Fibroblast of pulmonary artery (primary cell): ENCODE results near the gene GAD1.

Experiments used
- DNase-seq: peaks from one replicate; pipeline ENCODE4 v3.0.0-alpha.2; 2010; ENCODE audit warnings: low read depth
- H3K4me3 ChIP-seq: replicated peaks from 2 replicates; pipeline ENCODE4 v1.5.1; 2011; ENCODE audit warnings: low read depth, mild to moderate bottlenecking, control low read depth, low read length, moderate library complexity
- TF ChIP-seq, protein P1 (sequence below): IDR thresholded peaks from 2 replicates; pipeline ENCODE4 v1.5.1; 2011; ENCODE audit warnings: mild to moderate bottlenecking, control low read depth, low read length, inconsistent platforms; ENCODE audit errors: missing control alignments

Gene GAD1

DNA sequence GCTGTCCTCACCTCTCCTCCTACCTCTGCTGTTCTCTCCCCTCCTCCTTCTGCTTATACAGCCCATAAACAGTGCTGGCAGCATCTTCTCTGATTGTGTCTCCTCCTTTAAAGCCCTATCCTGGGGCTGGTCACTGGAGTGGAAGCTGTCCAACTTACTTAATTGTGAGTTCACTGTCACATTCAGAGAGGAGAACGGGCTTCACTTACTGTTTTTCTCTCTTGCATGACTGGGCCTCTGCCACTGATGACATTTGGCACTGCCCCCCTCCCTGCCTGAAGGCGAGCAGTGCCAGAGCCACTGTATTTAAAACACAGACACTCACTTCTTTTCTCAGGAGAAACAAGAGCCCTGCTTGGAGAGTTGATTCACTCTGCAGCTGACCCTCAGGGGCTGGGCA is 12.3 kb downstream of the GAD1 start:
- H3K4me3 ChIP-seq, result no peak overlapping the region
- DNase-seq, result no peak
- TF ChIP-seq, protein P1, sequence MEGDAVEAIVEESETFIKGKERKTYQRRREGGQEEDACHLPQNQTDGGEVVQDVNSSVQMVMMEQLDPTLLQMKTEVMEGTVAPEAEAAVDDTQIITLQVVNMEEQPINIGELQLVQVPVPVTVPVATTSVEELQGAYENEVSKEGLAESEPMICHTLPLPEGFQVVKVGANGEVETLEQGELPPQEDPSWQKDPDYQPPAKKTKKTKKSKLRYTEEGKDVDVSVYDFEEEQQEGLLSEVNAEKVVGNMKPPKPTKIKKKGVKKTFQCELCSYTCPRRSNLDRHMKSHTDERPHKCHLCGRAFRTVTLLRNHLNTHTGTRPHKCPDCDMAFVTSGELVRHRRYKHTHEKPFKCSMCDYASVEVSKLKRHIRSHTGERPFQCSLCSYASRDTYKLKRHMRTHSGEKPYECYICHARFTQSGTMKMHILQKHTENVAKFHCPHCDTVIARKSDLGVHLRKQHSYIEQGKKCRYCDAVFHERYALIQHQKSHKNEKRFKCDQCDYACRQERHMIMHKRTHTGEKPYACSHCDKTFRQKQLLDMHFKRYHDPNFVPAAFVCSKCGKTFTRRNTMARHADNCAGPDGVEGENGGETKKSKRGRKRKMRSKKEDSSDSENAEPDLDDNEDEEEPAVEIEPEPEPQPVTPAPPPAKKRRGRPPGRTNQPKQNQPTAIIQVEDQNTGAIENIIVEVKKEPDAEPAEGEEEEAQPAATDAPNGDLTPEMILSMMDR, result no peak

DNA sequence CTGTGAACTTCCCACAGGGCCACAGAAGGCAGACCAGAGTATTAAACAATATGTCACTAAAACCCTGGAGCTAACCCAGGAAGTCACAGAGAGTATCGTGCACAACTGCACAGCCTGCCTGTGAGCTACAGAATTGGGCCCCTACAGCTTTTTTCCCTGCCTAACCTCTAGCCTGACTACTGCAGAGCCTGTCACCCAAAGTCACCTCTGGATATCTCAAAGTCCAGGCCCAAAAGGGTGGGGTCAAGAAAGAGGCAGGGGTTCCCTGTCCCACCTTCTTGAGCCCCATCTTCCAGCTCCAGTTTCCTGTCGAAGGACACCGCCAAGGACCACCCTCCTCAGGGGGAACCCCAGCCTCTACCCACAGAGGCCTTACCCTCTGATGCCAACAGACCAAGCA is 13.5 kb downstream of the GAD1 start:
- DNase-seq, result no peak
- TF ChIP-seq, protein P1, result no peak
- no peak overlapping the region for H3K4me3 ChIP-seq

DNA sequence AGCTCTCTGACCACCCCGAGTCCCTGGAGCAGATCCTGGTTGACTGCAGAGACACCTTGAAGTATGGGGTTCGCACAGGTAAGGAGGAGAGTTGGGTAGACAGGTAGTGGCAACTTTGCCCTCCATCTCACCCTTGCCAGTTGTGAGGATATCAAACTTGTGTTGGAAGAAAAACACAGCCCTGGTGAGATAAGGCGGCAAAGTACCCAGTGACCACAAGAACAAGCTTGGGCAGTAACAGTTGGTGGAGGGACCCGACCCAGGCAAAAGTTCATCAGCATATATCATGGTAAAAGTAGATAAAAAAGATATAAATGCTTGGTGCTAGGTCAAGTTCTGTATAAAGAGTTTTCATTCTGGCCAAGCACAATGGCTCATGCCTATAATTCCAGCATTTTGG is 14.4 kb downstream of the GAD1 start:
- TF ChIP-seq, protein P1, result no peak
- no peak overlapping the region for H3K4me3 ChIP-seq
- no peak for DNase-seq

DNA sequence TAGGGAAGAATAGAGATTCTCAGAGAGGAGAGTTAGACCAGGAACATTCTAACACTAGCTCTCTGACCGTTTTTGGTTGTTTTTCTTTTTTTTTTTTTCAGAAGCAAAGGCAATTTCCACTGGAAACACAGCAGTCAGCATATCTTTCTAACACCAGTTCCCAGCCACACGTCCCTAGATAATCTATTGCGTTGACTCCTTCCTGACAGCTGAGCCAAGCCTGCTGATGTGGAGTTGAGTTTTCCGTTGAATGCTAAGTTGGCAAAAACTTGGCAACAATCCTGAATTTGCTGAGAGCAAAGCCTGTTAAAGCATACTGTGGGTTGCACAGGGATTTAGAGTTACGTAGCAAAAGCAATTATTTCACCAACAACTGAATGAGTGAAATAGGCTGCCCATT is 19.3 kb downstream of the GAD1 start:
- H3K4me3 ChIP-seq, result no peak overlapping the region
- TF ChIP-seq, protein P1, result no peak
- no peak for DNase-seq

DNA sequence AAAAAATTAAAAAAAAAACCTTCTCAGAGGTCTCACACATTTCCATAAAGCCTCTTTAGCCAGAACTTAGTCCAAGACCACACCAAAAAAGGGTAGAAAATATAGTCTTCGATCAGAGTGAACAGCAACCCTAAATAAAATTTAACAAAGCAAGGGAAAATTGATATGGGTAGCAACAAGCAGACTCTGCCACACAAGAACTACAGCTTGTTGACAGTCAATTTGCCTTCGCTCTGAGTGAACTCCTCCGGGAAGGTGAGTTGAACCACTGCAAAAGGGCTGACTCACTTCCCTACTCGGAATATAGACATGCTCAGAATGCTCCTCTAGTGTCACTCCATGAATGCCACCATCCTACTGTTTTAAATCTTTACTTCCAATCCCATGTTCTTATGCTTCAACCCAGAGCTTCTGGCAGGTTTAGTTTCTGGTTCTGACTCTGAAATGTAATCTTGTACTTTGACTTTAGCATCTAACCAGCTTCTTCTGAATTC is 24.1 kb downstream of the GAD1 start:
- TF ChIP-seq, protein P1, result no peak
- H3K4me3 ChIP-seq, result no peak overlapping the region
- DNase-seq, result no peak

DNA sequence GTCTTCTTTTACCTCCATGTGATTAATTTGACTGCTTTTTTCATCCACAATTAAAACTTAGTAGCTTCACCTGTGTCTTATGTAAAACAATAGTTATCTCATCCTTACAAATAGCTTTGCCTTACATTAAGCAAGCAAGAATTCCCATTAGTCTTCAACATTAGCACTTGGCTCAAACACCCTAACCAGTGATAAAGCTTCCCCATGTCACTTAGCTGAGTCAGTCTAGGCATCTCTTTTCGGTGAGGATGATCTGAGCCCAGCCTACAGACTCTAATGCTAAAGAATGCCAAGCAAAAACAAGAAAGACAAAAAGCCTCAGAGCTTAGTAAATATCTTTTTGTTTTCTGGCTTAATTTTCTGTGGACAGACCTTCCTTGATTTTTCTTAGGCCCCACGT is 26.1 kb downstream of the GAD1 start:
- TF ChIP-seq, protein P1, result no peak
- DNase-seq, result no peak
- H3K4me3 ChIP-seq, result no peak overlapping the region

DNA sequence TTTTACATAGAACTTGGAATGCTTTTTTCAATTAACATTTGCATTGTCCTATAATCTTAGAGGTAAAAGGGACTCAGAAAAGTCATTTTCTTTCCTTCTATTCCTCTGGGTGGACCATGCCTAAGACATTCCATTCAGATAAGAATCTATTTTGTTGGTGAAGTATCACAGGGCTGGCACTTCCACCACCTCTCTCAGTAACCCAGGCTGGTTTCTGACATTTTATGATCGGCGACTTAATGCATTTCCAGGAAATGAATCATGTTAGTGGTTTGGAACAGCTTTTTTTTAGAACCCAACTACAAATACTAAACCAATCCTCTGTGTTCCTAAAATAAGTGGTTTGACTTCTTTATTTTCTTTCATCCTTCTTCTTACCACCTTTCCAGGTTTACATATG is 27.0 kb downstream of the GAD1 start:
- DNase-seq, result peak; percentile 31
- TF ChIP-seq, protein P1, result no peak
- H3K4me3 ChIP-seq, result no peak overlapping the region
